ENCODE results near the gene CPVL.

CPVL gene

GRCh38 chr7:29063236-29063635 is 83.1 kb downstream of the CPVL start:
- Histone ChIP-seq H3K27me3 (no peaks in the 10 kb centered on the region), H3K4me1 (no peaks in the 10 kb centered on the region), H3K27ac (no peak overlapping the region), H3K36me3 (no peaks in the 10 kb centered on the region), H3K4me3 (no peak overlapping the region), H3K9me3 (no peaks in the 10 kb centered on the region)
- intact Hi-C loops (cut with DNase I; ENCODE audit: low total_unique reads): no loop called here
- DNase-seq: no peak
- TF ChIP-seq CTCF (IDR thresholded peaks at IDR 0.05): no peak

- Histone ChIP-seq H3K27me3 (no peaks in the 10 kb centered on the region), H3K36me3 (no peaks in the 10 kb centered on the region), H3K9me3 (peaks cover 0 to 7% (median 0%) of the 10 kb centered on the region in 3 donors), H3K4me1 (no peaks in the 10 kb centered on the region), H3K4me3 (no peak overlapping the region), H3K27ac (no peak overlapping the region)
- no peak for TF ChIP-seq CTCF (IDR thresholded peaks at IDR 0.05)
- no peak for DNase-seq
- intact Hi-C loops (cut with DNase I; ENCODE audit: low total_unique reads): no loop called here
These were observed 93.0 kb downstream of the CPVL start for GRCh38 chr7:29053105-29053872.

GRCh38 chr7:29046978-29047377 is 99.4 kb downstream of the CPVL start:
- Histone ChIP-seq H3K36me3 (no peaks in the 10 kb centered on the region), H3K9me3 (no peaks in the 10 kb centered on the region), H3K4me3 (no peak overlapping the region), H3K27me3 (peaks cover 0 to 4% of the 10 kb centered on the region in 2 donors), H3K27ac (no peak overlapping the region), H3K4me1 (no peaks in the 10 kb centered on the region)
- intact Hi-C loops (cut with DNase I; ENCODE audit: low total_unique reads): no loop called here
- TF ChIP-seq CTCF (IDR thresholded peaks at IDR 0.05): no peak
- no peak for DNase-seq

- no peaks in the 10 kb centered on the region for H3K9me3 ChIP-seq
- no peak for DNase-seq
- peaks cover 0 to 4% of the 10 kb centered on the region in 2 donors for H3K27me3 ChIP-seq
- H3K27ac ChIP-seq: no peak overlapping the region
- H3K36me3 ChIP-seq: no peaks in the 10 kb centered on the region
- H3K4me1 ChIP-seq: no peaks in the 10 kb centered on the region
- intact Hi-C loops (cut with DNase I; ENCODE audit: low total_unique reads): no loop called here
- no peak overlapping the region for H3K4me3 ChIP-seq
- no peak for TF ChIP-seq CTCF (IDR thresholded peaks at IDR 0.05)
These were observed 100.9 kb downstream of the CPVL start for GRCh38 chr7:29045258-29046086.

GRCh38 chr7:29044554-29044953 is 101.8 kb downstream of the CPVL start:
- Histone ChIP-seq H3K27me3 (peaks cover 0 to 4% of the 10 kb centered on the region in 2 donors), H3K27ac (no peak overlapping the region), H3K9me3 (no peaks in the 10 kb centered on the region), H3K4me1 (peaks cover 0 to 6% (median 0%) of the 10 kb centered on the region in 4 donors), H3K4me3 (no peak overlapping the region), H3K36me3 (no peaks in the 10 kb centered on the region)
- TF ChIP-seq CTCF (IDR thresholded peaks at IDR 0.05): no peak
- no peak for DNase-seq
- intact Hi-C loops (cut with DNase I; ENCODE audit: low total_unique reads): no loop called here
